Measurements from ENCODE around the gene TACC2. TPM values are rescaled to one million over a fixed set of nuclear protein-coding genes. Genes with fewer than 3 reads are reported as not detected.
A peak's percentile ranks its signal among the peaks of the same experiment; 100 is the strongest.

TACC2 gene
- total RNA-seq, 4 donors from 2014 or later = 95.9 to 122 (median 114) TPM

GRCh38 chr10:122170802-122171201 lies 181.8 kb downstream of the TACC2 start:
- Histone ChIP-seq H3K36me3 (no peaks in the 10 kb centered on the region), H3K9me3 (no peaks in the 10 kb centered on the region), H3K27ac (no peak overlapping the region), H3K4me1 (peaks cover 0 to 12% of the 10 kb centered on the region in 2 donors), H3K4me3 (replicated peaks in 1 of 3) (no peak overlapping the region), H3K27me3 (no peaks in the 10 kb centered on the region)
- no peak for DNase-seq
- WGBS, 2 donors = 91 to 94% methylated on average over 7 of the region's 7 CpGs
- intact Hi-C loops (cut with DNase I) = no loop called here
- TF ChIP-seq POLR2A (IDR thresholded peaks at IDR 0.05) = no peak
- no peak for TF ChIP-seq CTCF (IDR thresholded peaks at IDR 0.05)

GRCh38 chr10:122171302-122172075 lies 182.5 kb downstream of the TACC2 start:
- 68 to 86% methylated on average over 5 to 6 of the region's 7 CpGs for WGBS, 2 donors
- Histone ChIP-seq H3K27me3 (no peaks in the 10 kb centered on the region), H3K4me1 (peaks cover 0 to 12% of the 10 kb centered on the region in 2 donors), H3K27ac (peak overlapping the region in 1 of 3 donors; percentile 24), H3K36me3 (no peaks in the 10 kb centered on the region), H3K4me3 (replicated peaks in 1 of 3) (no peak overlapping the region), H3K9me3 (no peaks in the 10 kb centered on the region)
- DNase-seq = no peak
- intact Hi-C loops (cut with DNase I) = no loop called here
- TF ChIP-seq POLR2A (IDR thresholded peaks at IDR 0.05) (no peak), CTCF (IDR thresholded peaks at IDR 0.05) (no peak)

GRCh38 chr10:122172361-122173008 lies 183.5 kb downstream of the TACC2 start:
- Histone ChIP-seq H3K27me3 (no peaks in the 10 kb centered on the region), H3K4me1 (peaks cover 0 to 12% of the 10 kb centered on the region in 2 donors), H3K27ac (peak overlapping the region in 1 of 3 donors; percentile 24), H3K36me3 (no peaks in the 10 kb centered on the region), H3K9me3 (no peaks in the 10 kb centered on the region), H3K4me3 (replicated peaks in 1 of 3) (no peak overlapping the region)
- 84 to 88% methylated on average over 12 of the region's 12 CpGs for WGBS, 2 donors
- TF ChIP-seq POLR2A (IDR thresholded peaks at IDR 0.05) = no peak
- TF ChIP-seq CTCF (IDR thresholded peaks at IDR 0.05) = no peak
- DNase-seq = no peak
- intact Hi-C loops (cut with DNase I) = no loop called here

- H3K27ac ChIP-seq = no peak overlapping the region
- H3K36me3 ChIP-seq = no peaks in the 10 kb centered on the region
- H3K4me3 ChIP-seq (replicated peaks in 1 of 3) = no peak overlapping the region
- TF ChIP-seq CTCF (IDR thresholded peaks at IDR 0.05) (no peak), POLR2A (IDR thresholded peaks at IDR 0.05) (no peak)
- peaks cover 0 to 12% of the 10 kb centered on the region in 2 donors for H3K4me1 ChIP-seq
- intact Hi-C loops (cut with DNase I) = no loop called here
- H3K27me3 ChIP-seq = no peaks in the 10 kb centered on the region
- DNase-seq = no peak
- H3K9me3 ChIP-seq = no peaks in the 10 kb centered on the region
- 92 to 99% methylated on average over 5 to 6 of the region's 7 CpGs for WGBS, 2 donors
Measured at GRCh38 chr10:122173337-122173736, 184.4 kb downstream of the TACC2 start.

Data from thyroid gland (tissue), 4 donors.